Esophagus squamous epithelium (tissue), 5 donors: Measurements from ENCODE around the gene POLR2I. TPM values are rescaled to one million over a fixed set of nuclear protein-coding genes. Genes with fewer than 3 reads are reported as not detected.
A peak's percentile ranks its signal among the peaks of the same experiment; 100 is the strongest.

Experiments
- DNase-seq: peaks from one replicate; lab custom pipeline; 2025; lab: John Stamatoyannopoulos, UW
- H3K27ac ChIP-seq, 4 donors: fragments of 200-600 bp; sonication (generic); one replicate each; pipeline ENCODE4 v1.5.1; 2016 to 2019; ENCODE audit warnings: mild to moderate bottlenecking in 1 of 4
- H3K27me3 ChIP-seq, 4 donors: fragments of 200-600 bp; sonication (generic); 1 replicate in 3 of 4; 2 replicates in 1 of 4; pipeline versions ENCODE4 v1.5.1 to v1.6.0; 2017 to 2021; ENCODE audit warnings: antibody characterized with exemption in 1 of 4
- H3K36me3 ChIP-seq, 3 donors: fragments of 200-600 bp; sonication (generic); one replicate each; pipeline ENCODE4 v1.5.1; 2016 to 2019
- H3K4me1 ChIP-seq, 3 donors: fragments of 200-600 bp; sonication (generic); one replicate each; pipeline ENCODE4 v1.5.1; 2017 to 2019
- H3K4me3 ChIP-seq, 4 donors: fragments of 200-600 bp; sonication (generic); 1 replicate in 3 of 4; 2 replicates in 1 of 4; pipeline ENCODE4 v1.5.1; 2016 to 2019; ENCODE audit warnings: mild to moderate bottlenecking in 2 of 4, moderate library complexity in 1 of 4
- H3K9me3 ChIP-seq, 3 donors: fragments of 200-600 bp; sonication (generic); one replicate each; pipeline ENCODE4 v1.5.1; 2016 to 2019
- POLR2A ChIP-seq, 4 donors: fragments of 450-650 bp; IDR thresholded peaks; one replicate each; pipeline ENCODE4 v1.6.1; 2017; ENCODE audit warnings: antibody characterized with exemption in 4 of 4, mild to moderate bottlenecking in 4 of 4, moderate library complexity in 3 of 4
- WGBS, 2 donors: methylation state at CpG; one replicate each; pipeline ENCODE4 v1.1.5; 2018; 5-methylcytosine and 5-hydroxymethylcytosine counted together
- intact Hi-C: fragments of 100-400 bp; cut with DNase I; formaldehyde crosslinking; loops from one replicate; pipeline ENCODE4 v1.15.0; 2022
- total RNA-seq, 4 donors: library from RNA; depleted of rRNA; stranded (reverse); fragments of >200 nt; gene quantifications; one replicate each; pipeline ENCODE4 v1.1.0, GENCODE V29; 2016
- TF ChIP-seq, protein P1 (sequence below), 6 experiments: fragments of 450-650 bp in 4 of 6; fragments of 200-600 bp in 2 of 6; sonication (generic) in 2 of 6; IDR thresholded peaks; one replicate each; pipeline ENCODE4 v1.5.1; 2016 to 2019; ENCODE audit warnings: antibody characterized with exemption in 6 of 6, mild to moderate bottlenecking in 4 of 6, moderate library complexity in 4 of 6
- donor health status: DM: yes; HTN: yes; CAD: no.

The POLR2I gene
- total RNA-seq = 10 to 100 TPM; 41.7 to 58.0 (median 47.6) TPM

DNA sequence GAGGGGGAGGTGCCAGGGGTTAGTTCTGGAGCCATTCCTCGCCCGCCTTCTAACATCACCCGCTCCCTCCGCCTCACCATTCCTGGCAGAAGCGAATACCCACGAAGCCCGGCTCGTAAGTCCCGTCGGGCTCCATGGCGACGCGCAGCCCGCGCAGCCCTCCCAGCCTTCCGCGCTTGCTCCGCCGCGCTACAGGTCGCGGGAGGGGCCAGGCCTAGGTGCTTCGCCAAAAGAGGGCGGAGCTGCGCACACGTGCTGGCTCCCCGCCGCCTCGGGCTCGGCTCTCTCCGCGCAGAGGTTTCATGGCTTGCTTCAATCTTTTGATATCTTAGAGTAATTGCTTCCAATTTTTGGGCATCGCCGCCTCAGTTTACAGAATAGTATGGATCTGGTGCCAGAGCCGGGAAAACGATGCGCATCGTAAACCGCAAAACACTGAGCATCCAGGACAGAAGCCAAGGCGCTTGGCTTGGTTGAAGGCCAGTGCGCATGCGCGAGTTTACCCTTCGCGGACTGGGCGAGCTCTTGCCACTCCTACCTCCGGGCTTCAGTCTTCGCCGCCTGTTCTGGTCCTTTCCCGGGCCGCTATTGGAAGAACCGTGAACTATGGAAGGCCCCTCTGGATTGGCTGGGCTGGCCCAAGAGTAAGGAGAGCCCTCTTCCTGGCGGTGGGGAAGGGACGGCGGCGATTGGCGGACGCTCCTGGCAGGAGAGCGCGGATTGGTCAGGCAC lies at the start of gene POLR2I:
Gene POLR2I, minus strand, starts transcription at position 155 of the 732 bp plus-strand sequence. Its CDS starts 19 bp downstream, at position 136.
- Histone ChIP-seq H3K27ac (peak within 1 kb of the TSS; percentile 93 to 96 (median 94)), H3K4me3 (peak within 1 kb of the TSS; percentile 77 to 92 (median 86)), H3K4me1 (peaks cover 22 to 37% (median 24%) of the 10 kb centered on the region in 3 donors), H3K36me3 (peaks cover 4 to 74% (median 9%) of the 10 kb centered on the region in 3 donors), H3K9me3 (no peaks in the 10 kb centered on the region), H3K27me3 (no peaks in the 10 kb centered on the region)
- DNase-seq = peak; percentile 94
- intact Hi-C loops = loop anchor here (10.0 kb wide), 1 partner anchor 60 kb away; the partner anchor contains the start of genes THAP8 and WDR62
- TF ChIP-seq, protein P1, sequence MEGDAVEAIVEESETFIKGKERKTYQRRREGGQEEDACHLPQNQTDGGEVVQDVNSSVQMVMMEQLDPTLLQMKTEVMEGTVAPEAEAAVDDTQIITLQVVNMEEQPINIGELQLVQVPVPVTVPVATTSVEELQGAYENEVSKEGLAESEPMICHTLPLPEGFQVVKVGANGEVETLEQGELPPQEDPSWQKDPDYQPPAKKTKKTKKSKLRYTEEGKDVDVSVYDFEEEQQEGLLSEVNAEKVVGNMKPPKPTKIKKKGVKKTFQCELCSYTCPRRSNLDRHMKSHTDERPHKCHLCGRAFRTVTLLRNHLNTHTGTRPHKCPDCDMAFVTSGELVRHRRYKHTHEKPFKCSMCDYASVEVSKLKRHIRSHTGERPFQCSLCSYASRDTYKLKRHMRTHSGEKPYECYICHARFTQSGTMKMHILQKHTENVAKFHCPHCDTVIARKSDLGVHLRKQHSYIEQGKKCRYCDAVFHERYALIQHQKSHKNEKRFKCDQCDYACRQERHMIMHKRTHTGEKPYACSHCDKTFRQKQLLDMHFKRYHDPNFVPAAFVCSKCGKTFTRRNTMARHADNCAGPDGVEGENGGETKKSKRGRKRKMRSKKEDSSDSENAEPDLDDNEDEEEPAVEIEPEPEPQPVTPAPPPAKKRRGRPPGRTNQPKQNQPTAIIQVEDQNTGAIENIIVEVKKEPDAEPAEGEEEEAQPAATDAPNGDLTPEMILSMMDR (IDR thresholded peaks at IDR 0.05) = peak in 2 of 6 experiments; percentile 1 to 12
- TF ChIP-seq POLR2A (IDR thresholded peaks at IDR 0.05) = peak in 3 of 4 donors; percentile 58 to 82 (median 74)
- WGBS, 2 donors = 0 to 1% methylated on average over 17 to 36 of the region's 60 CpGs

DNA sequence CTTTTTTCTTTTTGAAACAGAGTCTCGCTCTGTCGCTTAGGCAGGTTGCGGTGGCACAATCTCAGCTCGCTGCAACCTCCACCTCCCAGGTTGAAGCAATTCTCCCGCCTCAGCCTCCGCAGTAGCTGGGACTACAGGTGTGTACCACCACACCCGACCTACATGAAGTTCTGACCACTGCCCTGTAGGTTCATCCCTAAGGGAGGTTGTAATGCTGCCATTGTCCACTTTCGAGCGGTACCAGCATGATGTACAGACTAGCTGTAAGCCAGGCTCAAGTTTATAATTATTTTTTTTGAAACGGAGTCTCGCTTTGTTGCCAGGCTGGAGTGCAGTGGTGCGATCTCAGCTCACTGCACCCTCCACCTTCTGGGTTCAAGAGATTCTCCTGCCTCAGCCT lies 49.1 kb upstream of the POLR2I start:
- intact Hi-C loops = no loop called here
- no peak for DNase-seq
- Histone ChIP-seq H3K27me3 (no peaks in the 10 kb centered on the region), H3K27ac (no peak overlapping the region), H3K4me1 (peaks cover 0 to 28% (median 5%) of the 10 kb centered on the region in 3 donors), H3K36me3 (peaks cover 0 to 53% (median 0%) of the 10 kb centered on the region in 3 donors), H3K4me3 (no peak overlapping the region), H3K9me3 (no peaks in the 10 kb centered on the region)
- WGBS, 2 donors = 91 to 93% methylated on average over 6 to 10 of the region's 12 CpGs
- TF ChIP-seq POLR2A (IDR thresholded peaks at IDR 0.05) = no peak
- TF ChIP-seq, protein P1 (IDR thresholded peaks at IDR 0.05) = no peak

- Histone ChIP-seq H3K27me3 (no peaks in the 10 kb centered on the region), H3K4me3 (no peak overlapping the region), H3K9me3 (no peaks in the 10 kb centered on the region), H3K4me1 (peaks cover 0 to 33% (median 2%) of the 10 kb centered on the region in 3 donors), H3K36me3 (peaks cover 0 to 36% (median 0%) of the 10 kb centered on the region in 3 donors), H3K27ac (peak overlapping the region; percentile 60 to 95 (median 79))
- DNase-seq = no peak
- TF ChIP-seq, protein P1 (IDR thresholded peaks at IDR 0.05) = no peak
- TF ChIP-seq POLR2A (IDR thresholded peaks at IDR 0.05) = peak in 1 of 4 donors; percentile 20
- intact Hi-C loops = no loop called here
- 36 to 86% methylated on average over 1 to 7 of the region's 7 CpGs for WGBS, 2 donors
Observed at GRCh38 chr19:36160821-36161596, 46.3 kb upstream of the POLR2I start.

GRCh38 chr19:36153126-36153525 lies 38.5 kb upstream of the POLR2I start:
- Histone ChIP-seq H3K27ac (peak overlapping the region; percentile 87 to 98 (median 92)), H3K27me3 (no peaks in the 10 kb centered on the region), H3K9me3 (no peaks in the 10 kb centered on the region), H3K4me1 (peaks cover 11 to 83% (median 29%) of the 10 kb centered on the region in 3 donors), H3K36me3 (peaks cover 15 to 43% (median 19%) of the 10 kb centered on the region in 3 donors), H3K4me3 (peak overlapping the region in 1 of 4 donors; percentile 72)
- intact Hi-C loops = no loop called here
- WGBS, 2 donors = 94 to 95% methylated on average over 10 of the region's 10 CpGs
- TF ChIP-seq POLR2A (IDR thresholded peaks at IDR 0.05) = no peak
- TF ChIP-seq, protein P1 (IDR thresholded peaks at IDR 0.05) = no peak
- DNase-seq = no peak
